Cortex of kidney (tissue), 1 donor: Measurements from ENCODE around the gene FHOD3.

Source experiments
- DNase-seq: peaks from one replicate; lab custom pipeline; 2025; lab: John Stamatoyannopoulos, UW

FHOD3 gene

DNA sequence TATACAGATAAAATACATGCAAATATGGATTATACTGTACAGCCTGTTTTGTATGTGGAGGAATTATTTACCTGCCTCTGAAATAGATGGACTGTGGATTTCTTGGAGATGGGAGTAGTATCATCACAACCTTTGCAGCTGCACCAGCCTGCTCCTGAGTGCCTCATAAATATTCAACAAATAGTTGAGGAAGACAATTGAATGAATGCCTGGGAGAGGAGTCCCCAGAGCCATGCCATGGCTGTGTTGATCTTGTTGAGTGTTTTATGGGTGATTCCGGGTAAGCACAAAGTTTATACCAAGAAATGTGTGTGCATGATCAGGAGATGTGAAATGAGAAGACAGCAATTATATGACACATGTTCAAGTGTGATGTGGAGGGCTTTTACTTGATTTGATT, 225.0 kb downstream of the FHOD3 start:
- no peak for DNase-seq

GRCh38 chr18:36525913-36526312, 228.4 kb downstream of the FHOD3 start:
- DNase-seq, result no peak

DNA sequence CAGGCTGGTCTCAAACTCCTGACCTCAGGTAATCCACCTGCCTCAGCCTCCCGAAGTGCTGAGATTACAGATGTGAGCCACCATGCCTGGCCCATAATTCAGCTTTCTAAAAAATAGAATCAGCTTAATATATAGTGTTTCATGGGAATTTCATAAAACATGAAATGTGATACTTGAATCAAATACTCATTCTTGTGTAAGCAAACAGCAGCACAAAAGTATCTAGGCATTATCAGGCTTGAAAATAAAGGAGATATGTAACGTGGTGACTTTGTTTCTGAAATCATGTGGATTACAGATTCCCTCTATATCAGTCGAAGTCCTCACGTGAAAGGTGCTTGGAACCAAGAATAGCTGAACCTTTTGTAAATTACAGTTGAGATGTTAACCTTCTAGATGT, 229.1 kb downstream of the FHOD3 start:
- DNase-seq, result no peak

DNA sequence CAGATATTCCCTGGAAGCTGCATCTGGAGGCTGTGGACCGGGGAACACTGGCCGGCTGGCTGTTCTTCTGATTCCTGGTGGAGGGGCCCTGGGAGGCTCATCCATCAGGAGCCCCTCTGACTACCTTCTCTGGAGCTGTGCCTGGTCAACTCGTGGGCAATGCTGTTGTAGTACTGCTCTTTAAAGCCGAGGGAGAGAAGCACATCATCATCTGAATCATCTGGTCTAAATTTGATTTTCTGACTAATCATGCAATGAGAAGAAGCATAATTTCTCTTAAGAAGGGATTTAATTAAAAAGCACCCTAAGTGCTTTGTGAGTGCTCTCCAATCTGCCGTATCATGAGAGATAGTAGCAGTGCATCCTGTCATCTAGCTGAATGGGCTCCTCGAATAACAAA, 229.5 kb downstream of the FHOD3 start:
- no peak for DNase-seq

GRCh38 chr18:36527740-36528455, 230.4 kb downstream of the FHOD3 start:
- DNase-seq, result no peak

GRCh38 chr18:36529747-36530146, 232.2 kb downstream of the FHOD3 start:
- no peak for DNase-seq

DNA sequence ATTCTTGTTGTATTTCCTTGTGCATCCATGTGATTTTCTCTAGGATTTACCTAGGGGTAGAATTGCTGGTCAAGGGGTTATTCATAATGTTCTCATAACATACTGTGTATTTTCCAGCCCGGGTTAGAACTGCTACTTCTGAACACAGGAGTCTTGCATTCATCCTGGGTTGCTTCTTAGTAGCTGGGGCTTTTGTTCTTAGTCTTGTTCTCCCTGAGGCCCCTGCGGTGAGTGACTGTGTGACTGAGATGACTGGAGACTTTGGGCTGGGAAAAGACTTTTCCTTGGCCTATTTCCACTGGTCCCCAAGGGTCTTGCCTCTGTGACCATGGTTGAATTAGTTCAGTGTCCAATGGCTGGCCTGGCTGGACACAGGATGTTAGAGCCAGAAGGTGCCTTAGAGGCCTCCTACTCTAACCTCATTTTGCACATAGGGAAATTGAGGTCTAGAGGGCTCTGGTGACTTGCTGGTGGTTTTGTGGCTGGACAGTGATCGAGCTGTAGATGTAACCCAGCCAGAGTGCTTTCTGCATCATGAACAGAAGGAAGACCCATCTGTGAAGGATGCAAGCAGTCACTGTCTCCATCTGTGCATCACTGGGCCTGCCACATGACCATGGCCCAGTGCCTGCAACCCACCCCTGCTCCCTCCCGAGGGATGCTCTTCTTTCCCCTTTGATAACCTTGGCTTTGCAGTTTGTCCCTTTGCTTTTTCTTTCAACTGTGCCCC, 233.3 kb downstream of the FHOD3 start:
- DNase-seq, result no peak

DNA sequence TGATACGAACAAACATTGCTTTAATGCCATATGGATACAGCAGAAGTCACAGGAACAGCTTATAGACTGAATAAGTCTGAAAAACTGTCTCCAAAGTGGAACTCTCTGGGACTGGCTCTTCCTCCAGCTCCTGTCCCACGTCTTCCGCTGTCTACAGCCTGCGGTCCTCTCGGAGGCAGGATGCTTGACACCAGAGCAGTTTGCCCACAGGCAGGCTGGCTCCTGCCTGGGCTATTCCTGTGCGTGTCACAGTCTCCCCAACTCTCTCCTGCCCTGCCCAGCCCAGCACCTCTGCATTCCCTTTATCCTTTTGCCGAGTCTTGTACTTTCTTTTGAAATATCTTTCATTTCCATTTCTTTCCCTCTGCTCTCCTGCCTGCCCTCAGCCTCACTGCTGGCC, 234.1 kb downstream of the FHOD3 start:
- DNase-seq, result no peak

GRCh38 chr18:36532394-36532793, 234.9 kb downstream of the FHOD3 start:
- DNase-seq, result no peak

DNA sequence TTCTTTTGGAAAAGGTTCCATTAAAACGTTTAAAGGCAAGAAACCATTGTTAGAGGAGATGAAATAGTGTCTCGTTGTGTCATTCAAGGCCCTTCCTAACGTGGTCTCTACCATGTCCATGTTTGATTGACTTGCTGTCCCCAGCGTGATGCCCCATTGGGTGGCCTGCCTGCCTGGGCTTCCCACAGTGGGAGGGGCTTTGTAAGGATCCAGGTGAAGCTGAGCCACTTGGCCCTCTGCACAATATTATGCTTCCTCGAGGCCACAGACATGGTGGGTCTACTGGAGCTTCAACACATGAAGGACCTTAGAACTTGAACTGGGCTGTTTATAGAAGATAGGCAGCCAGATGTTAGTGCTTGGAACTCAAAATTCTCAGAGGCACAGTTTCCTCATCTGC, 235.3 kb downstream of the FHOD3 start:
- DNase-seq, result no peak

DNA sequence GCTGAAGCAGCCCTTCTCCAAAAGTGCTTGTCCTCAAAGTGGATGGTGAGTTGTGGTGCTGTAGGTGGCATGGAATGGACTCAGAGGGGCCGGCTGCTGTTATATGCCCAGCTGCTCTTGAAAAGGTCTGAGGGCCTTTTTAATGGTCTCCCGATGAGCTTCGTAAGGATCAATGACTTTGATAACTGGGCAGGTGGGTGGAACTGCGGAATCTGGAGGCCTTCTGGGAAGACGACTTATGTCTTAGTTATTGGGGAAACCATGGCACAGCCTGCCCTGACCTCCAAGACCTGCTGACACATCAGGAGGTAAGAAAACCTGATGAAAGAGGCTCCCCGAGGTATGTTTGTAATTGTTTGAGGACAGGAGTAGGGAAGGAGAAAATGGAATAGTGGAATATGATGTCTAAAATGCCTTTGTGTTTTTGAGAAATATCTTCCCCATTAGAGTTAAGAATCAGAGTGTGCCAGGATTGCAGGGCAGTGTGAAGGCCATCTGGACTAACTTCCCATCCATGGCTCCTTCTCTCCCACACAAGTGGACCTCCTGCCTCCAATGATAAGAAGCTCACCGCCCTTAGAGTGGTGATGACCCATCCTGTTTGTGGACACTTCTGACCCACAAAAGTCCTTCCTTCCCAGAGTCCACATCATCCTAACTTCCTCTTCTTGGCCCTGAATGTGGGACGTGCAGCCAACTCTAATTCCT, 236.1 kb downstream of the FHOD3 start:
- DNase-seq, result no peak

DNA sequence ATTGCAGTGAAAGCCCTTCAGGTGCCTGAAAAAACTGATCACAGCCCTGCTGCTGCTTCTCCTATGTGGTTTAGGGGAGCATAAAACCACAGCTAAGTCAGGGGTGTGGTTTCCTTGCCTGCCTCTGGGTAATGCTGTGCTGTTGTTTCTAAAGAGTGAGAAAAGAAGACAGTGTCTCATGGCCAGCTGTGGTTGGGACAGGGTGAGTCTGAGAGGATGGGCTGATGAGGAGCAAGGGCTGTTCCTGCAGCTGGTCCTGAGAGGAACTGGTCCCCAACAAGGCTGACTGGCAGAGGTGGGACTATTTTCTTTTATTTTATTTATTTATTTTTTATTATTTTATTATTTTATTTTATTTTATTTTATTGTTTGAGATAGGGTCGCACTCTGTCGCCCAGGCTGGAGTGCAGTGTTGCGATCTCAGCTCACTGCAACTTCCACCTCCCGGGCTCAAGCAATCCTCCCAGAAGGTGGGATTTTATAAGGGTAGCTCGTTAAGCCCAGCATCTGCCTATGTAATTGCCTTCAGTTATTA, 236.7 kb downstream of the FHOD3 start:
- no peak for DNase-seq

- DNase-seq, result no peak
Measured at GRCh38 chr18:36535202-36535935, 237.9 kb downstream of the FHOD3 start.

DNA sequence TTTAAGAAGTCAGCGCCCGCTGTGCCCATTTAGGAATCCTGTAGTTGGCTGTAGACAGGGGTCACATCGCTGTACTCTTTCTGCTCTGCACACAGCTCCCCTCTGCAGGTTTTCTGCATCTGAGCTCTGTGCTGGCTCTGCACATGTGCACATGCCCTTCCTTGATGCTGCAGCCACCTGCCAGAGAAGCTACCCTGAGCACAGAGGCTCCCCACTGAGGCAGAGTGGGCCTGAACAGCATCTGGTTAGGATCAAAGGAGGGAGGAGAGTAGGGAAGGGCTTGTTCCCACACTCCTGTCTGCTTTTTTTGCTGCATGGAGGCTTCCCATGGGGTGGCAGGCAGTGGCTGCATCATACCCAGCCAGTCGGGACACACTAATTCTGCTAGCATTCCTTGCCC, 238.9 kb downstream of the FHOD3 start:
- no peak for DNase-seq

DNA sequence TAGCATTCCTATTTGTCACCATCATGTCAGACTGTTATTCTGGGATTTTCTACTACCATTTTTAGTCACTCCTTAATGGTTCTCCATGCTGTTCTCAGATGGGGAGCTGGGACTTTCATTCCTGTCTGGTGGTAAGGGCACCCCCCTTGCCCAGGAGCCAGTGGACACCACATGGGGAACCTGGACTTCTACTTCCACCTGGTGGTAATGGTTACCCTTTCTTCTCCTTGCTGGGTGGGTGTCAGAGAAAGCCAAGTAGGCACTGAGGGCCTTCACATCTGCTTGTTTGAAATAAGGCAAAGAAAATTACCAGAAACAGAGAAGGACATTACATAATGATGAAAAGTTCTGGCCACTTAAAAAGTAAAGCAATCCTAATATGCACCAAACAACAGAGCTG, 239.8 kb downstream of the FHOD3 start:
- no peak for DNase-seq

GRCh38 chr18:36539674-36540231, 242.2 kb downstream of the FHOD3 start:
- DNase-seq, result no peak

DNA sequence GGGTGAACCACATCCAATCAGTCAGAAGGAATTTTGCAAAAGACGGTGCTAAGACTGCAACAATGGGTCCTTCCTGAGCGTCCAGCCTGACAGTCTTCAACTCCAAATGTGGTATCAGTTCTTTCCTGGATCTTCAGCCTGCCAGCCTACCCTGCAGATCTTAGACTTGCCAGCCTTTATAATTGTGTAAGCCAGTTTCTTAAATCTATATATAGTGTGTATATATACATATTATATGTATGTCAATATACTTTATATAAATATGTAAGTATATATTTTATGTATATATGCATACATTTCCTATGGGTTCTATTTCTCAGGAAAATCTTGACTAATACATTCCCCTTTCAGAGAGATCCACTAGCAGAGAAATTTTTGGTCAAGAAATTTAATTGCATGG, 245.5 kb downstream of the FHOD3 start:
- DNase-seq, result no peak

DNA sequence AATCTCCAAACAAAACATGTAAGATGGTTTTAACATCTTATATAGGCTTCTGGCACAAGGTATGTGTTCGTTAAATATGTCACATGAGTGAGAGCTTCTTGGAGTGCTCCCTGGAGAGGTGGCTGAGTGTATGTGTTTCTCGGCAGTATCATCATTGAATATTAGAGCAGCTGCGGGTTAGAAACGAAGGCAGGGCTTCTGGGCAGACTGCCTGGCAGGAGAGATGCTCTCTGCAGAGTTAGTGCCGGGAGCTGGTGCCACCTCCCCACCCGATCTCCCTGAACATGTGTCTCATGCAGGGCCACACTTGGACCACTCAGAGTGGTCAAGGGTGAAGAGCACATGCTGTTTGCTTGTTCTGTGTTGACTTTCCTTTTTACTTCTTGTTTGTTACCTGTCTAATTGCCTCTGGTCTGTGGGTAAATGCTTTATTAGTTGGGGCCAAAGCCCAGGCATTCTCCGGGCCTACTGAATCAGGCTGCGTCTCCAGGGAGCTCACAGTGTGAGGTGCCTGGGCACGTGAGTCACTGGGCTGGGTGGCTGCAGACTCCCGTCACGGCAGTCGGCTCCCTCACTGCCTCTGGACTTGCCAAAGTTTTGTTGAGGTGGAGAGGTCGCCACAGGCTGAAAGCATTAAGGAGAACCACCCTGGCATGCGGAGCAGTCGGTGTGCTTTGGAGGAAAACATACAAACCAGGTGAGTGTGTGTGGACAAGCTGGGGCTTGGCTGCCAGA, 246.6 kb downstream of the FHOD3 start:
- no peak for DNase-seq

GRCh38 chr18:36545821-36546427, 248.4 kb downstream of the FHOD3 start:
- no peak for DNase-seq

DNA sequence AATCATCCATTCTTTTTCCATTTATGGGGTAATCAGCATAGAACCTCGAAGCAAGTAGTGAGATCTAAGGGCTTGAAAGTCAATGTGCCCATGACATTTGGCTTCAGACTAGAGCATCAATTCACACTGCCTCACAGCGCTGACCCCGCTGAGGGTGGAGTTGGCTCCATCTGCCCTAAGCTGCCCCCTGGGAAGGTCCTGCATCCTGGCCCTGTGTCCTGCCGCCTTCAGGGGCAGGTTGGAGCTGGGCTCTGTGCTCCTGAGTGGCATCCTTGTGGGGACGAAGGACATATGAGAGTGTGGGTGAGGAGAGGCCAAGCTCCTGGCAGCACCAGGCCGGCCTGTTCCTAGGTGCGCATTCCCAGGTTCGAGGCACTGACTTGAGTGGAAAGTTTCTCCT, 249.4 kb downstream of the FHOD3 start:
- no peak for DNase-seq

DNA sequence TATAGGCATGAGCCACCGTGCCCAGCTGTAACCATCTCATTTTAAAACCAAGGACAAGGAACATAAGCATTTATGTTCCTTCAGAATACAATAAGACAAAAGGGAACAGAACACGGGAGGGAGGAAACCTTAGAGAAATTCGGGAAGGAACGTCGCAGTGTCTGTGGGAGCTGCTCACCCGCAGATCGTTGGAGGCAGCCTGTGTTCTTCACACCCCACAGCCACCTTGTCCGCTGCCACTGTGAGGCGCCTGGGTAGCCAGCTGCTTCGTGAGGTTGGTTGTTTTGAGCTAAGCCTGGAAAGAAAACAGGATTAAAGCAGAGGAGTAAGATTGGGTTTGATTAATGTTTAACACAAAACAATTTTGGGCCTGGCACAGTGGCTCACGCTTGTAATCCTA, 250.0 kb downstream of the FHOD3 start:
- no peak for DNase-seq
